ENCODE results near the gene DISC1.
A peak's percentile ranks its signal among the peaks of the same experiment; 100 is the strongest.

DISC1 gene

GRCh38 chr1:231827337-231828105, 200.9 kb downstream of the DISC1 start:
- peak; percentile 62 for DNase-seq

GRCh38 chr1:231828182-231828920, 201.8 kb downstream of the DISC1 start:
- peak; percentile 81 for DNase-seq

GRCh38 chr1:231829332-231829731, 202.7 kb downstream of the DISC1 start:
- no peak for DNase-seq

GRCh38 chr1:231836227-231836893, 209.8 kb downstream of the DISC1 start:
- no peak for DNase-seq

- no peak for DNase-seq
Observed at GRCh38 chr1:231838521-231838920, 211.9 kb downstream of the DISC1 start.

- DNase-seq, result no peak
Observed at GRCh38 chr1:231839999-231840398, 213.4 kb downstream of the DISC1 start.

- peak; percentile 81 for DNase-seq
Observed at GRCh38 chr1:231841616-231842344, 215.2 kb downstream of the DISC1 start.

GRCh38 chr1:231842441-231842840, 215.9 kb downstream of the DISC1 start:
- no peak for DNase-seq

- peak; percentile 51 for DNase-seq
Observed at GRCh38 chr1:231844986-231845502, 218.5 kb downstream of the DISC1 start.

GRCh38 chr1:231847612-231848397, 221.2 kb downstream of the DISC1 start:
- DNase-seq, result no peak

- no peak for DNase-seq
Observed at GRCh38 chr1:231849981-231850380, 223.4 kb downstream of the DISC1 start.

GRCh38 chr1:231850786-231851185, 224.2 kb downstream of the DISC1 start:
- DNase-seq, result no peak

- DNase-seq, result no peak
Observed at GRCh38 chr1:231853588-231854207, 227.1 kb downstream of the DISC1 start.

- DNase-seq, result no peak
Observed at GRCh38 chr1:231855361-231855760, 228.8 kb downstream of the DISC1 start.

- no peak for DNase-seq
Observed at GRCh38 chr1:231855926-231856325, 229.3 kb downstream of the DISC1 start.

- no peak for DNase-seq
Observed at GRCh38 chr1:231856426-231856825, 229.8 kb downstream of the DISC1 start.

GRCh38 chr1:231856894-231857293, 230.3 kb downstream of the DISC1 start:
- no peak for DNase-seq

- no peak for DNase-seq
Observed at GRCh38 chr1:231857609-231858135, 231.1 kb downstream of the DISC1 start.

GRCh38 chr1:231860221-231861088, 233.9 kb downstream of the DISC1 start:
- no peak for DNase-seq
